ENCODE data around the gene CKAP2L. TPM values are rescaled to one million over a fixed set of nuclear protein-coding genes. Genes with fewer than 3 reads are reported as not detected.

The CKAP2L gene
- total and polyA plus RNA-seq, 2 experiments from 2014 or later: 16.2 to 30.2 TPM

GRCh38 chr2:112791693-112792230 lies 27.4 kb upstream of the CKAP2L start:
- no peak overlapping the region for H3K4me3 ChIP-seq
- no peak overlapping the region for H3K27ac ChIP-seq (ENCODE audit: low read depth)
- H3K4me1 ChIP-seq (ENCODE audit: insufficient read depth): peaks cover 12% of the 10 kb centered on the region; the same call in 1 of the 2 replicates
- no peaks in the 10 kb centered on the region for H3K79me2 ChIP-seq (replicated peaks; ENCODE audit: insufficient read depth)
- no peak overlapping the region for H3K4me2 ChIP-seq
- ATAC-seq (no peak), DNase-seq (ENCODE audit: low spot score) (no peak)
- peaks cover 17% of the 10 kb centered on the region for H3K4me1 Mint-ChIP-seq
- peaks cover 8% of the 10 kb centered on the region; the same call in 1 of the 3 replicates for H3K36me3 Mint-ChIP-seq (ENCODE audit: low read depth)
- peaks cover 4% of the 10 kb centered on the region for H3K9me3 Mint-ChIP-seq
- no peaks in the 10 kb centered on the region for H3F3A ChIP-seq (replicated peaks; ENCODE audit: low read depth)
- no peaks in the 10 kb centered on the region for H4K20me1 ChIP-seq (replicated peaks; ENCODE audit: insufficient read depth)
- no peak overlapping the region for H3K27ac Mint-ChIP-seq
- H3K27me3 Mint-ChIP-seq (ENCODE audit: insufficient read depth, low read depth, poor library complexity): peaks cover 2% of the 10 kb centered on the region
- no peaks in the 10 kb centered on the region for H3K36me3 ChIP-seq (ENCODE audit: insufficient read depth)
- H3K27me3 ChIP-seq (ENCODE audit: insufficient read depth): no peaks in the 10 kb centered on the region
- no peak overlapping the region for H3K4me3 Mint-ChIP-seq
- H3K9me2 ChIP-seq (ENCODE audit: insufficient read depth): peaks cover 9% of the 10 kb centered on the region; the same call in 1 of the 2 replicates
- H2AFZ ChIP-seq: 0 out of 2 replicates have a peak overlapping the region, but pooled peaks have one; percentile 83
- TF ChIP-seq CTCF (conservative IDR thresholded peaks at IDR 0.05; ENCODE audit: low read depth in 2 of 2): no peak
- TF ChIP-seq NANOG (IDR thresholded peaks at IDR 0.05; ENCODE audit: borderline replicate concordance): no peak
- TF ChIP-seq POLR2AphosphoS5 (IDR thresholded peaks at IDR 0.05; ENCODE audit: low read depth): no peak
- TF ChIP-seq ZNF114 (CRISPR knock-in tag; IDR thresholded peaks at IDR 0.05): no peak
- no peak for TF ChIP-seq ZNF331 (CRISPR knock-in tag; IDR thresholded peaks at IDR 0.05; ENCODE audit: low read depth)
- TF ChIP-seq EZH2phosphoT487 (IDR thresholded peaks at IDR 0.05; ENCODE audit: unreplicated experiment): no peak
- no peak for TF ChIP-seq ZNF462 (CRISPR knock-in tag; IDR thresholded peaks at IDR 0.05)
- no peak for TF ChIP-seq CREB1 (CRISPR knock-in tag; IDR thresholded peaks at IDR 0.05; ENCODE audit: low read depth)
- TF ChIP-seq STAT1 (IDR thresholded peaks at IDR 0.05; ENCODE audit: unreplicated experiment): no peak
- TF ChIP-seq EZH2 (IDR thresholded peaks at IDR 0.05; ENCODE audit: low read depth, unreplicated experiment): no peak
- TF ChIP-seq ETS1 (IDR thresholded peaks at IDR 0.05): no peak
- TF ChIP-seq REST (IDR thresholded peaks at IDR 0.05; ENCODE audit: unreplicated experiment): no peak

Measured in GM23338 (cell line).